ENCODE measurements around the gene DRAM2.

- no peak for TF ChIP-seq CTCF (IDR thresholded peaks at IDR 0.05)
- TF ChIP-seq MXI1 (IDR thresholded peaks at IDR 0.05; ENCODE audit: low read depth, low read length), result no peak
- TF ChIP-seq RCOR1 (IDR thresholded peaks at IDR 0.05; ENCODE audit: low read length), result no peak
- TF ChIP-seq YY1 (IDR thresholded peaks at IDR 0.05; ENCODE audit: low read depth), result no peak
- TF ChIP-seq GABPA (IDR thresholded peaks at IDR 0.05; ENCODE audit: low read depth), result no peak
These were observed 22.6 kb upstream of the DRAM2 start for GRCh38 chr1:111162488-111162880.

All from SK-N-SH (cell line).